Gastroesophageal sphincter (tissue), 4 donors: Measurements from ENCODE around the gene RRP15. TPM values are rescaled to one million over a fixed set of nuclear protein-coding genes. Genes with fewer than 3 reads are reported as not detected.
A peak's percentile ranks its signal among the peaks of the same experiment; 100 is the strongest.

ENCODE experiments used
- ATAC-seq: fragments of 150-250 bp; one replicate; pipeline ENCODE4 v1.9.1; 2016; ENCODE audit warnings: mild to moderate bottlenecking, moderate library complexity
- H3K27ac ChIP-seq, 4 donors: fragments of 200-600 bp; sonication (generic) in 3 of 4; 1 replicate in 3 of 4; 2 replicates in 1 of 4; pipeline ENCODE4 v1.5.1; 2016 to 2019
- H3K27me3 ChIP-seq: fragments of 200-600 bp; sonication (generic); one replicate; pipeline ENCODE4 v1.5.1; 2019
- H3K36me3 ChIP-seq, 2 donors: fragments of 200-600 bp; sonication (generic); one replicate each; pipeline ENCODE4 v1.5.1; 2019; ENCODE audit warnings: control low read depth in 1 of 2
- H3K4me1 ChIP-seq, 3 donors: fragments of 200-600 bp; sonication (generic); 1 replicate in 2 of 3; 2 replicates in 1 of 3; pipeline ENCODE4 v1.5.1; 2016 to 2019; ENCODE audit warnings: control low read depth in 2 of 3
- H3K4me3 ChIP-seq, 2 donors: fragments of 200-600 bp; sonication (generic); one replicate each; pipeline ENCODE4 v1.5.1; 2019; ENCODE audit warnings: mild to moderate bottlenecking in 1 of 2, moderate library complexity in 1 of 2
- H3K9me3 ChIP-seq, 3 donors: fragments of 200-600 bp; sonication (generic); one replicate each; pipeline ENCODE4 v1.5.1; 2017 to 2019; ENCODE audit warnings: control low read depth in 2 of 3
- EP300 ChIP-seq: sonication (generic); formaldehyde crosslinking; IDR thresholded peaks from one replicate; pipeline ENCODE4 v1.6.1; 2017; ENCODE audit warnings: antibody characterized with exemption, mild to moderate bottlenecking
- POLR2A ChIP-seq, 2 donors: fragments of 450-650 bp; IDR thresholded peaks; one replicate each; pipeline ENCODE4 v1.6.1; 2017; ENCODE audit warnings: antibody characterized with exemption in 2 of 2, mild to moderate bottlenecking in 2 of 2, moderate library complexity in 1 of 2
- POLR2AphosphoS5 ChIP-seq: sonication (generic); formaldehyde crosslinking; IDR thresholded peaks from one replicate; pipeline ENCODE4 v1.6.1; 2017; ENCODE audit warnings: antibody characterized with exemption
- WGBS, 2 donors: methylation state at CpG; one replicate each; pipeline ENCODE4 v1.1.5; 2018; ENCODE audit warnings: low coverage in 1 of 2; 5-methylcytosine and 5-hydroxymethylcytosine counted together
- total RNA-seq, 4 donors: library from RNA; depleted of rRNA; stranded (reverse); fragments of >200 nt; gene quantifications; one replicate each; pipeline ENCODE4 v1.1.0, GENCODE V29; 2016
- TF ChIP-seq, protein P1 (sequence below), 4 experiments: fragments of 200-600 bp in 2 of 4; fragments of 450-650 bp in 2 of 4; sonication (generic) in 1 of 4; IDR thresholded peaks; one replicate each; pipeline ENCODE4 v1.5.1; 2017 to 2019; ENCODE audit warnings: antibody characterized with exemption in 4 of 4, mild to moderate bottlenecking in 2 of 4, moderate library complexity in 2 of 4

The RRP15 gene
- total RNA-seq, 4 donors from 2014 or later, result 7.0 to 13.5 (median 9.4) TPM

DNA sequence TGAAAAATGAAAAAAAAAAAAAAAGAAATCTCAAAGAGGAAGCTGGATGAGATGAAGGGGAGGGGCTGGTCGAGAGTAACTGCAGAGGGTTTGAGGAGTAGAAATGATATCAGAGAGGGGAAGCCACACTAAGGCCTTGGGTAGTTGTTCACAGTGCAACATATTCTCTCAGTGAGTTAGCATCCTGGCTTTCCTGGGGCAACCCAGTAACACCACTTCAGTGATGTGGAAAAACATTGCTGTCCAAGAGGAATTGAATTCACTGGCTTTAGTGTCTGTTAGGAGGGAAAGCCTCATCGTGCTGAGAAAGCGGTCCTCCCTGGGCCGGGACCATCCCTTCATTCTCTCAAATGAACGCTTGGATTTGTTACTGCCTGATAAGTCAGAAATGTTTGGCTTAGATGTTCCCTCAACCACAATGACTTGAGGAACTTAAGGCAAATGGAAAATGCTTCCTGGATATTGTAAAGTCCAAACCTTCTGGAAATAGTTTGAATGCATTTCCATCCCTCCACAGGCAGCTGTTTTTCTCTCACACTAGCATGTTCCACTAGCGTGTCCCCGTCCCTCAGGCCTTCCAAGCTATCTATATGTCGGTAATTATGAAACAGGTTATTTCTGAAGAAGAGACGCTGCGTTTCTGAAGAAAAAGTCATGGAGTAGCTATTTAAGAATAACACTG is 72.3 kb downstream of the RRP15 start:
- Histone ChIP-seq H3K4me3 (no peak overlapping the region), H3K9me3 (no peaks in the 10 kb centered on the region), H3K36me3 (no peaks in the 10 kb centered on the region), H3K27me3 (no peaks in the 10 kb centered on the region), H3K4me1 (peaks cover 0 to 18% (median under 1%) of the 10 kb centered on the region in 3 donors), H3K27ac (peak overlapping the region in 1 of 4 donors; percentile 36)
- TF ChIP-seq POLR2A (IDR thresholded peaks at IDR 0.05) (no peak), EP300 (no peak), POLR2AphosphoS5 (no peak)
- TF ChIP-seq, protein P1, sequence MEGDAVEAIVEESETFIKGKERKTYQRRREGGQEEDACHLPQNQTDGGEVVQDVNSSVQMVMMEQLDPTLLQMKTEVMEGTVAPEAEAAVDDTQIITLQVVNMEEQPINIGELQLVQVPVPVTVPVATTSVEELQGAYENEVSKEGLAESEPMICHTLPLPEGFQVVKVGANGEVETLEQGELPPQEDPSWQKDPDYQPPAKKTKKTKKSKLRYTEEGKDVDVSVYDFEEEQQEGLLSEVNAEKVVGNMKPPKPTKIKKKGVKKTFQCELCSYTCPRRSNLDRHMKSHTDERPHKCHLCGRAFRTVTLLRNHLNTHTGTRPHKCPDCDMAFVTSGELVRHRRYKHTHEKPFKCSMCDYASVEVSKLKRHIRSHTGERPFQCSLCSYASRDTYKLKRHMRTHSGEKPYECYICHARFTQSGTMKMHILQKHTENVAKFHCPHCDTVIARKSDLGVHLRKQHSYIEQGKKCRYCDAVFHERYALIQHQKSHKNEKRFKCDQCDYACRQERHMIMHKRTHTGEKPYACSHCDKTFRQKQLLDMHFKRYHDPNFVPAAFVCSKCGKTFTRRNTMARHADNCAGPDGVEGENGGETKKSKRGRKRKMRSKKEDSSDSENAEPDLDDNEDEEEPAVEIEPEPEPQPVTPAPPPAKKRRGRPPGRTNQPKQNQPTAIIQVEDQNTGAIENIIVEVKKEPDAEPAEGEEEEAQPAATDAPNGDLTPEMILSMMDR (IDR thresholded peaks at IDR 0.05), result no peak
- WGBS, 2 donors, result 69 to 78% methylated on average over 6 to 10 of the region's 10 CpGs
- ATAC-seq, result no peak

DNA sequence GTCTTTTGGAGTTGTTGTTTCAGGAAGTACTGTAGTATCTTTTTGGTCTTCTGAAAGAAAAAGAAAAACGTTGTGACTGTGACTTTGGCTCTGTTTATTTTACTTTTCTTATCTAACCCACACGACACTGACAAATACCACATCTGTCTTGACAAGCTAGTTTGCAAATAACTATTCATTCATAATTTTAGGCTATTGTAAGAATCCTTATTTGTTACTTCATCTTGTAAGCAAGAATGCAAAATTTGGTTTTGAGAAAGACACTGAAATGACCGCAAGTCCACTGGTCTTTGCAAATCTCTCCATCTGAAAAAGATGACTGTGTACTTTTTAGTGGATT is 72.8 kb downstream of the RRP15 start:
- 30 to 47% methylated on average over 2 to 3 of the region's 3 CpGs for WGBS, 2 donors
- no peak overlapping the region for H3K4me3 ChIP-seq
- H3K27me3 ChIP-seq, result no peaks in the 10 kb centered on the region
- H3K27ac ChIP-seq, result no peak overlapping the region
- TF ChIP-seq EP300 (no peak), POLR2A (IDR thresholded peaks at IDR 0.05) (no peak)
- ATAC-seq, result no peak
- H3K36me3 ChIP-seq, result no peaks in the 10 kb centered on the region
- H3K9me3 ChIP-seq, result no peaks in the 10 kb centered on the region
- H3K4me1 ChIP-seq, result peaks cover 0 to 22% (median 3%) of the 10 kb centered on the region in 3 donors

DNA sequence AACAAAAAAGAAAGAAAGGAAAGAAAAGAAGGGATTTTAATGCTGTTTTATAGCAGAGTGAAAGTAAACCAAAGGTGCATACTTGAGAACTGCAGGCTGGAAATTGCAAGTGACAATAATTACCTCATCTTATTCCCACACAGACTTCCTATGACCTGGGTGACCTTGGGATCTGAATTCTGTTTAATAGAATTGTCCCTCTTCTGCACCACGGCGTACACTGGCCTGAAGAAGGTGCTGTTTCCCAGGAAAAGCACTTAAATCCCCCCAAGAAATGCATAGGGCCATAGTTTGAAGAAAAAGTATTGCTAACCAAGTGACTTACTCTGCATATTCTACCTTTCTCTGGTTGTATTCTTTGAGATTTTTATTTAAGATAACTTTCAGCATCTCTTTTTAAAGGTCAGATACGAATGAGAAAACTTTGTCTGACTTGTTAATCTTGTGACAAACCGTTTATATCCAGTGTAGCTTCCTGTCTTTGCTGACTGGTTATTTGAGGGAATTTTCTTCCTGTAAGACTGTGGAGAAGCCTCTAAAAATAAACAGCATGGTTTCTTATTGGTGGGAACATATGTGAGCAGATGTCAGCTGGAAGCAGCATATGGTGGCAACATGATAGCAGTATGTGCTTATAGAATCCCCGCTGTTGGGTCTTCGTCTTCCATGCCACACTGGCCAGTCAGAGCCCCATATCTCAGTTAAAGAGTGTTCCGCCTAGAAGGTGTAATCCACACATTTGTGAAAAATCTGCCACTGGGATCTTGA is 76.4 kb downstream of the RRP15 start:
- Histone ChIP-seq H3K36me3 (no peaks in the 10 kb centered on the region), H3K4me3 (no peak overlapping the region), H3K27ac (peak overlapping the region in 2 of 4 donors; percentile 73 to 76), H3K9me3 (no peaks in the 10 kb centered on the region), H3K4me1 (peaks cover 12 to 55% (median 12%) of the 10 kb centered on the region in 3 donors), H3K27me3 (no peaks in the 10 kb centered on the region)
- ATAC-seq, result no peak
- 65 to 67% methylated on average over 5 to 7 of the region's 7 CpGs for WGBS, 2 donors
- TF ChIP-seq POLR2A (IDR thresholded peaks at IDR 0.05) (no peak), EP300 (no peak), POLR2AphosphoS5 (no peak)
- TF ChIP-seq, protein P1 (IDR thresholded peaks at IDR 0.05), result peak; percentile 6 to 64 (median 25)

DNA sequence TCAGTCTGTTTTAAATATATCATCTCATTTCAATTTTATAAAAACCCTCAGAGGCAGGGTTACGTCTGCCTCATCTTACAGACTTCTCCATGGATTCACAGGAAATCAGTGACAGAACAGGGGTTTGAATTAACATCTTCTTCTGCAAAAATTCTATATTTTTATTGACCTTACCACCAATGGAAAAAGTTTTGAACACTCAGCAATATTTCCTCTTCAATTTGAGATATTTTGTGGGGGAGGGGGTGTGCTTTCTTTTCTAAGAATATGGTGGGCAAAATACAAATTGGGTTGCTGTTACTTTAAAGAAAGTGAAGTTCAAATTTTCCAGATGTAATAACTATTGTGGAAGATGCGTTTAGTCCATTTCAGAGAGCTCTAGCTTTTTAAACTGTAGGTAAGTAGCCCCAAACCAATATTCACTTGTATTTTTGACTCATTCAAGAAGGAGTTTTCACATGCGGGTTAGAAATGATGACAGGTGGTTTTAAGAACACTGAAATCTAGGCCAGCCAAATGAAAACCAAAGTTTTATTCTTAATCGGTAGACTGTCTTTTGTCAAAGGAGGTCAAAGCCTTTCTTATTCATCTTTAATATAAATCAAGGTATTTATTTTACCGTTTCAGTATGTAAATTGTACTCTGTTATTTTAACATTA is 77.5 kb downstream of the RRP15 start:
- no peak for ATAC-seq
- Histone ChIP-seq H3K27me3 (no peaks in the 10 kb centered on the region), H3K9me3 (no peaks in the 10 kb centered on the region), H3K4me1 (peaks cover 12 to 66% (median 12%) of the 10 kb centered on the region in 3 donors), H3K4me3 (no peak overlapping the region), H3K36me3 (no peaks in the 10 kb centered on the region), H3K27ac (peak overlapping the region; percentile 45 to 76 (median 70))
- TF ChIP-seq, protein P1 (IDR thresholded peaks at IDR 0.05), result no peak
- TF ChIP-seq POLR2A (IDR thresholded peaks at IDR 0.05) (no peak), POLR2AphosphoS5 (no peak), EP300 (no peak)
- 38 to 55% methylated on average over 5 of the region's 5 CpGs for whole genome bisulfite sequencing, 2 donors

DNA sequence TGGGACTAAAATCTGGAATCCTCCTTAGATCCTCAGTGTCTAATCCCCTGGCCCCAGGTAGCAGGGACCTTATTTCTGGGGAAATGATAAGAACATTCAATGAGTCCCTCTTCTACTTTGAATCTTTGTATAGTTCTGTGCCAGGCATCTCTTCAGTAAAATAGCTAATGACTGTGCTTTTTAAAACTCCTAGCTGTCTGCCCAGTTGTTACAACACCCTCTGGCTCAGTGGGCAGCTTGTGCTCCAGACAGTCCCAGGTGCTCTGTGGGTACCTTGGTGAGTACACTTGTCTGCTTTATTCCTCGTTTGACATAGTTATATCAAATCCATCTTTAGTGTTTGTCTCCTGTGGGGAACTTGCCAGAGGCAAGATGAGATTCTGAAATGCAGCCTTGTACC is 78.0 kb downstream of the RRP15 start:
- Histone ChIP-seq H3K4me1 (peaks cover 12 to 72% (median 12%) of the 10 kb centered on the region in 3 donors), H3K27me3 (no peaks in the 10 kb centered on the region), H3K36me3 (no peaks in the 10 kb centered on the region), H3K4me3 (no peak overlapping the region), H3K27ac (peak overlapping the region; percentile 45 to 76 (median 70)), H3K9me3 (no peaks in the 10 kb centered on the region)
- WGBS, 2 donors, result 57% methylated on average over 1 of the region's 1 CpG; no CpG with 5 or more reads in 1 of the 2 donors
- TF ChIP-seq, protein P1 (IDR thresholded peaks at IDR 0.05), result no peak
- TF ChIP-seq POLR2A (IDR thresholded peaks at IDR 0.05) (no peak), POLR2AphosphoS5 (no peak), EP300 (no peak)
- no peak for ATAC-seq
